Gastrocnemius medialis (tissue), 4 donors: ENCODE measurements around the gene RNU6-9. TPM values are rescaled to one million over a fixed set of nuclear protein-coding genes. Genes with fewer than 3 reads are reported as not detected.

Experiments
- ATAC-seq, 2 donors: fragments of 150-250 bp; one replicate each; pipeline ENCODE4 v1.9.1; 2016
- DNase-seq, 2 donors: peaks; one replicate each; pipeline ENCODE4 v3.0.0-alpha.2; 2019
- H3K27ac ChIP-seq, 4 donors: fragments of 200-600 bp; sonication (generic); 1 replicate in 1 of 4; 2 replicates in 3 of 4; pipeline ENCODE4 v1.5.1; 2016 to 2018; ENCODE audit warnings: mild to moderate bottlenecking in 2 of 4, moderate library complexity in 1 of 4
- H3K27me3 ChIP-seq, 3 donors: fragments of 200-600 bp; sonication (generic) in 2 of 3; 1 replicate in 1 of 3; 2 replicates in 2 of 3; pipeline versions ENCODE4 v1.5.1 to v1.6.0; 2016 to 2019; ENCODE audit warnings: mild to moderate bottlenecking in 1 of 3, moderate library complexity in 1 of 3
- H3K36me3 ChIP-seq, 2 donors: fragments of 200-600 bp; sonication (generic) in 1 of 2; one replicate each; pipeline ENCODE4 v1.5.1; 2017 to 2018
- H3K4me1 ChIP-seq, 2 donors: fragments of 200-600 bp; sonication (generic) in 1 of 2; one replicate each; pipeline ENCODE4 v1.5.1; 2016 to 2017; ENCODE audit warnings: mild to moderate bottlenecking in 2 of 2
- H3K4me3 ChIP-seq, 4 donors: fragments of 200-600 bp; sonication (generic) in 3 of 4; 1 replicate in 1 of 4; 2 replicates in 3 of 4; pipeline ENCODE4 v1.5.1; 2016 to 2019; ENCODE audit warnings: mild to moderate bottlenecking in 2 of 4
- H3K9me3 ChIP-seq, 3 donors: fragments of 200-600 bp; sonication (generic) in 2 of 3; 1 replicate in 1 of 3; 2 replicates in 2 of 3; pipeline ENCODE4 v1.5.1; 2016 to 2019
- POLR2A ChIP-seq, 2 donors: fragments of 450-650 bp; IDR thresholded peaks; one replicate each; pipeline ENCODE4 v1.6.1; 2017; ENCODE audit warnings: antibody characterized with exemption in 2 of 2, mild to moderate bottlenecking in 2 of 2, moderate library complexity in 2 of 2
- in situ Hi-C, 4 donors: fragments of 200-750 bp; cut with MboI; loops; one replicate each; pipeline versions ENCODE4 v1.15.0 to v1.8.0; 2017; ENCODE audit warnings: low sequenced_read_pairs in 4 of 4
- intact Hi-C: fragments of 100-400 bp; cut with DNase I; formaldehyde crosslinking; loops from one replicate; pipeline ENCODE4 v1.15.1; 2023; ENCODE audit warnings: low total_unique reads
- total RNA-seq, 4 donors: library from RNA; depleted of rRNA; stranded (reverse); fragments of >200 nt; gene quantifications; one replicate each; pipeline versions ENCODE4 v1.1.0 to v1.2.3, GENCODE V29; 2016
- TF ChIP-seq, protein P1 (sequence below), 5 experiments: fragments of 450-650 bp in 3 of 5; fragments of 200-600 bp in 2 of 5; sonication (generic) in 2 of 5; IDR thresholded peaks in 4 of 5; conservative IDR thresholded peaks in 1 of 5; 1 replicate in 4 of 5; 2 replicates in 1 of 5; pipeline ENCODE4 v1.5.1; 2016 to 2019; ENCODE audit warnings: antibody characterized with exemption in 5 of 5, mild to moderate bottlenecking in 3 of 5, moderate library complexity in 3 of 5

Gene RNU6-9
- total RNA-seq, 4 donors from 2014 or later, result not detected

DNA sequence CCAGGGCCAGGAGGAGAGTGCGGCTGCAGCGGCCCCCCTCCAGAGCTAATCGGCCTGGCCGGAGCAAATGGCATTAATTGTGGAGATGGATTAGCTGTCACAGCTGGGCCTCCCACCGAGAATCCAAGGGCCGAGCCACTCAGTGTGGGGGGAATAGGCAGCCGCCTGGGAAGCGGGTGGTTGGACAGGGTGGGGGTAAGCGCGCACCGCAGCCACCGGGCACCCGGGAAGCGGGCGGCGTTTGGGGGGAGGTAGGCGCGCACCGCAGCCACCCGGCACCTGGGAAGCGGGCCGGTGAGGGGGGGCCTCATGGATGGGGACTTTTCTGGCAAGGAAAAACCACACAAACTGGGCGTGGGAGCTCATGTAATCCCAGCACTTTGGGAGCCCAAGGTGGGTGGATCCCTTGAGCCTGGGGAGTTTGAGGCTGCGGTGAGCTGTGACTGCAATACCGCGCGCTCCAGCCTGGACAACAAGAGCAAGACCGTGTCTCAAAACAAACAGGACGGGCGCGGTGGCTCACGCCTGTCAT lies 10.0 kb downstream of the RNU6-9 start:
- no peak overlapping the region for H3K4me3 ChIP-seq
- H3K27ac ChIP-seq, result no peak overlapping the region
- H3K36me3 ChIP-seq, result peaks cover 0 to 20% of the 10 kb centered on the region in 2 donors
- TF ChIP-seq POLR2A (IDR thresholded peaks at IDR 0.05), result no peak
- TF ChIP-seq, protein P1, sequence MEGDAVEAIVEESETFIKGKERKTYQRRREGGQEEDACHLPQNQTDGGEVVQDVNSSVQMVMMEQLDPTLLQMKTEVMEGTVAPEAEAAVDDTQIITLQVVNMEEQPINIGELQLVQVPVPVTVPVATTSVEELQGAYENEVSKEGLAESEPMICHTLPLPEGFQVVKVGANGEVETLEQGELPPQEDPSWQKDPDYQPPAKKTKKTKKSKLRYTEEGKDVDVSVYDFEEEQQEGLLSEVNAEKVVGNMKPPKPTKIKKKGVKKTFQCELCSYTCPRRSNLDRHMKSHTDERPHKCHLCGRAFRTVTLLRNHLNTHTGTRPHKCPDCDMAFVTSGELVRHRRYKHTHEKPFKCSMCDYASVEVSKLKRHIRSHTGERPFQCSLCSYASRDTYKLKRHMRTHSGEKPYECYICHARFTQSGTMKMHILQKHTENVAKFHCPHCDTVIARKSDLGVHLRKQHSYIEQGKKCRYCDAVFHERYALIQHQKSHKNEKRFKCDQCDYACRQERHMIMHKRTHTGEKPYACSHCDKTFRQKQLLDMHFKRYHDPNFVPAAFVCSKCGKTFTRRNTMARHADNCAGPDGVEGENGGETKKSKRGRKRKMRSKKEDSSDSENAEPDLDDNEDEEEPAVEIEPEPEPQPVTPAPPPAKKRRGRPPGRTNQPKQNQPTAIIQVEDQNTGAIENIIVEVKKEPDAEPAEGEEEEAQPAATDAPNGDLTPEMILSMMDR (IDR thresholded peaks at IDR 0.05 in 4 of 5, conservative IDR thresholded peaks at IDR 0.05 in 1 of 5), result no peak
- intact Hi-C loops (no loop called here), in situ Hi-C loops (no loop called here)
- no peaks in the 10 kb centered on the region for H3K9me3 ChIP-seq
- DNase-seq (no peak), ATAC-seq (no peak)
- no peaks in the 10 kb centered on the region for H3K4me1 ChIP-seq
- H3K27me3 ChIP-seq, result no peaks in the 10 kb centered on the region

DNA sequence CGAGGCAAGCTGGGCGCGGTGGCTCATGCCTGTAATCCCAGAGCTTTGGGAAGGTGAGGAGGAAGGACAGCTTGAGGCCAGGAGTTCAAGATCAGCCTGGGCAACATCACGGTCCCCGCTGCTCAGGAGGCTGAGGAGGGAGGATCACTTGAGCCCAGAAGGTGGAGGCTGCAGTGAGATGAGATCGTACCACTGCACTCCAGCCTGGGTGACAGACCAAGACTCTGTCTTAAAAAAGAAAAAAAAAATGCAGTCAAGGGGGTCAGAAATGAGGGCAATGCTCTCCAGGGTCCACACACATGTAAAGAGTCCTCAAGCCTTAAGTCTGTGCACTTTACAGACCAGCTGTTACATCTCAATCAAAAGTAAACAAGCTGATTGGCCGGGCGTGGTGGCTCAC lies 11.3 kb downstream of the RNU6-9 start:
- ATAC-seq, result no peak
- Histone ChIP-seq H3K27ac (no peak overlapping the region), H3K36me3 (peaks cover 0 to 8% of the 10 kb centered on the region in 2 donors), H3K4me3 (no peak overlapping the region), H3K4me1 (no peaks in the 10 kb centered on the region), H3K9me3 (no peaks in the 10 kb centered on the region), H3K27me3 (no peaks in the 10 kb centered on the region)
- intact Hi-C loops (no loop called here), in situ Hi-C loops (no loop called here)
- no peak for TF ChIP-seq POLR2A (IDR thresholded peaks at IDR 0.05)
- TF ChIP-seq, protein P1 (IDR thresholded peaks at IDR 0.05 in 4 of 5, conservative IDR thresholded peaks at IDR 0.05 in 1 of 5), result no peak
- DNase-seq, result no peak

DNA sequence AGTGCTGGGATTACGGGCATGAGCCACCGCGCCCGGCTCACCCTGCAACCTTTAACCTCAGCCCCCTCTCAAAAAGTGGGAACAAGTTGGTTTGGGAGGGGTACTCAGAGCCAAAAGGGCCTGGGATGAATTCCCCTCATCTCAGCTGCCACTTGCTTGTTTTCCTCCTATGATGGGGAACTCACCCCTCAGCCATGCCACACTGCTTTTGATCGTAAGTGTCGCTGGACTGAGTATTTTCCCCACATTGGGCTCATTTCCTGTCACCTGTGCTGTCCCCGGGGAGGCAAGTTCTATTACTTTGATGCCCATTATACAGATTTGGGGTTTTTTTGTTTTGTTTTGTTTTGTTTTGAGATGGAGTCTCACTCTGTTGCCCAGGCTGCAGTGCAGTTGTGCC lies 13.2 kb downstream of the RNU6-9 start:
- peaks cover 0 to 5% of the 10 kb centered on the region in 2 donors for H3K36me3 ChIP-seq
- intact Hi-C loops, result no loop called here
- no peaks in the 10 kb centered on the region for H3K27me3 ChIP-seq
- H3K27ac ChIP-seq, result no peak overlapping the region
- TF ChIP-seq, protein P1 (IDR thresholded peaks at IDR 0.05 in 4 of 5, conservative IDR thresholded peaks at IDR 0.05 in 1 of 5), result no peak
- no peak for TF ChIP-seq POLR2A (IDR thresholded peaks at IDR 0.05)
- no peaks in the 10 kb centered on the region for H3K4me1 ChIP-seq
- ATAC-seq, result no peak
- no peak overlapping the region for H3K4me3 ChIP-seq
- H3K9me3 ChIP-seq, result no peaks in the 10 kb centered on the region
- no peak for DNase-seq
- in situ Hi-C loops, result no loop called here

DNA sequence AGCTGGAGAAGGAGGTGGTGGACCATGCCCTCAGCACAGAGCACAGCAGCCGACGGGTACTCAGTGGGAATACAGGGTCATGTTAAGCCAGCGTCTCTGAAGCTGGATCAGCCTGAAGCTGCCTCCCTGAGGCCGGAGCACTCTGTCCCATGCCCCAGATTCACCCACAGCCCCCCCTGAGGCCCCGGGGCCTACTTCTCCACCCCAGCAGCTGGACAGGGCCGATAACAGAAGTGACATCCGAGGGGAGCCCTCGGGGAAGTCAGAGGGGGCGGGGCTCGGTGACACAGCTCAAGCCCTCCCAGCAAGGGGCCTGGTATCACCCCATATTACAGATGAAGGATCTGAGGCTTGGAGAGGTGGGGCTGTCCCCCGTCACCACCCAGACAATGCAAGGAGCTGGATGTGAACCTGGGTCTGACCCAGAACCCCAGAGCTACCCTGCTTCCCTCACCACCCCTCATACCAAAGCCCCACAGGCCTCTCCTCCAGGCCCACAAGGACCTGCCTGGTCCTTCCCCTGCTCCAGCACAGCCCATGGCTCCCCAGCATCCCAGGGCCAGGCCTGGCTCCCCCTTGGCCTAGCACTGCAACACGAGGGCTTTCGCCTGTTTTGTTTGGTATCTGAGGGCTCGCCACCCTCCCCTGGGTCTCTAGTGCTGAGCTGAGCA lies 14.0 kb downstream of the RNU6-9 start:
- Histone ChIP-seq H3K27ac (no peak overlapping the region), H3K27me3 (no peaks in the 10 kb centered on the region)
- intact Hi-C loops, result no loop called here

DNA sequence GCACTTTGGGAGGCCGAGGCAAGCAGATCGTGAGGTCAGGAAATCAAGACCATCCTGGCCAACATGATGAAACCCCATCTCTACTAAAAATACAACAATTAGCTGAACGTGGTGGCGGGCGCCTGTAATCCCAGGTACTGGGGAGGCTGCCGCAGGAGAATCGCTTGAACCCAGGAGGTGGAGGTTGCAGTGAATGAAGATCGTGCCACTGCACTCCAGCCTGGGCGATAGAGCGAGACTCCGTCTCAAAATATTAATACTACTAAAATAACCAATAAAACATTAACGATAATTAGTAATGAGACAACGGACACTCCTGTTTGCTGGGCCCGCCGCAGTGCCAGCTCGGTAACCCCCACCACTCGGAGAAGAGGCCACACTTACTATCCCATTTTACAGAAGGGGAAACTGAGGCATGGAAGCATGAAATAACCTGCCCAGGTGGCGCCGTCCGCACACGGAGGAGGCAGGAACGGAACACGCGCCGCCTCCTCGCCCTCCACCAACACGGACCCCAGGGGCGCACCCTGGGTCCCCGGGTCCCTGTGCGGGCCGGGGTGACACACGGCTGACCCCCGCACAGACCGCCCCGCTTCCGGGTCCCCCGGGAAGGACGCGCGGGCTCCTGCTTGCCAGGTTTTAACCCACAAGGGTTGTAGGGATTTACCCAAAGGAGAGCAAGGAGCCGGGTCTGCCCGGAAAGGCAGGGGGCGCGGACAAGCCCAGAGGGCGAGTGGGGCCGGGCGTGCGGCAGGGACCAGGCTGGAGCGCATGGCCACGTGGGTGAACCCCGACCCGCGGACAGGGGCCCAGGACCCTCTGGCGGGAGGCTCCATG lies 18.1 kb downstream of the RNU6-9 start:
- ATAC-seq (no peak), DNase-seq (no peak)
- H3K4me1 ChIP-seq, result peaks cover 4 to 11% of the 10 kb centered on the region in 2 donors
- no peaks in the 10 kb centered on the region for H3K36me3 ChIP-seq
- in situ Hi-C loops (no loop called here), intact Hi-C loops (no loop called here)
- no peaks in the 10 kb centered on the region for H3K9me3 ChIP-seq
- H3K4me3 ChIP-seq, result no peak overlapping the region
- TF ChIP-seq POLR2A (IDR thresholded peaks at IDR 0.05), result no peak
- TF ChIP-seq, protein P1 (IDR thresholded peaks at IDR 0.05 in 4 of 5, conservative IDR thresholded peaks at IDR 0.05 in 1 of 5), result no peak
- H3K27me3 ChIP-seq, result peaks cover 0 to 6% (median 4%) of the 10 kb centered on the region in 3 donors
- H3K27ac ChIP-seq, result no peak overlapping the region

More for the DNA sequence above, 14.0 kb downstream of the RNU6-9 start:
- Histone ChIP-seq H3K36me3 (no peaks in the 10 kb centered on the region), H3K4me1 (peaks cover 0 to 3% of the 10 kb centered on the region in 2 donors), H3K9me3 (no peaks in the 10 kb centered on the region), H3K4me3 (no peak overlapping the region)
- ATAC-seq (no peak), DNase-seq (no peak)
- in situ Hi-C loops, result no loop called here
- no peak for TF ChIP-seq POLR2A (IDR thresholded peaks at IDR 0.05)
